NT2/D1 (cell line): Measurements from ENCODE around the gene OVOL1.

Source experiments
- YY1 ChIP-seq: IDR thresholded peaks from 2 replicates; pipeline ENCODE4 v1.6.1; 2011; ENCODE audit not compliant: insufficient read length, insufficient read depth
- ZNF274 ChIP-seq: IDR thresholded peaks from 2 replicates; pipeline ENCODE4 v1.6.1; 2011; ENCODE audit warnings: mild to moderate bottlenecking, low read depth, low read length

- TF ChIP-seq YY1 (no peak), ZNF274 (no peak)
Measured at GRCh38 chr11:65817312-65817834, 30.5 kb downstream of the OVOL1 start.
